Left lung (tissue), 10 donors: ENCODE measurements around the gene LLGL1. TPM values are rescaled to one million over a fixed set of nuclear protein-coding genes. Genes with fewer than 3 reads are reported as not detected.

Experiments used
- ATAC-seq: fragments of 200-7000 bp; cut with Tn5 transposase; one replicate; pipeline ENCODE4 v1.9.1; 2020; ENCODE audit warnings: moderate library complexity
- DNase-seq, 4 donors: peaks; one replicate each; pipeline ENCODE4 v3.0.0-alpha.2; 2013 to 2020
- H3K27ac ChIP-seq, 2 donors: fragments of 200-600 bp; sonication (generic) in 1 of 2; one replicate each; pipeline versions ENCODE4 v1.5.0 to v1.8.0; 2020 to 2021
- H3K27me3 ChIP-seq, 2 donors: fragments of 200-600 bp; sonication (generic) in 1 of 2; one replicate each; pipeline versions ENCODE4 v1.5.0 to v1.8.0; 2020 to 2021
- H3K36me3 ChIP-seq, 2 donors: fragments of 200-600 bp; sonication (generic) in 1 of 2; one replicate each; pipeline versions ENCODE4 v1.5.0 to v1.8.0; 2020 to 2021
- H3K4me1 ChIP-seq, 2 donors: fragments of 200-600 bp; one replicate each; pipeline ENCODE4 v1.8.0; 2021
- H3K4me3 ChIP-seq, 2 donors: fragments of 200-600 bp; sonication (generic) in 1 of 2; one replicate each; pipeline versions ENCODE4 v1.5.0 to v1.8.0; 2020 to 2021; ENCODE audit warnings: mild to moderate bottlenecking in 1 of 2
- H3K9me3 ChIP-seq, 2 donors: fragments of 200-600 bp; sonication (generic) in 1 of 2; one replicate each; pipeline versions ENCODE4 v1.5.0 to v1.8.0; 2020 to 2021
- intact Hi-C, 2 donors: fragments of 100-400 bp; cut with DNase I; formaldehyde crosslinking; loops; one replicate each; pipeline versions ENCODE4 v1.11.2 to v1.14.2; 2022
- polyA plus RNA-seq, 6 donors: library from polyadenylated mRNA; unstranded; fragments of 120-200 nt; gene quantifications; one replicate each; pipeline ENCODE4 v1.2.1, GENCODE V29; 2013; ENCODE audit not compliant: insufficient read length in 6 of 6
- total RNA-seq, 2 donors: library from RNA; stranded (reverse); fragmentation: NEBNext Ultra II Directional; extraction: Animal tissue kit (Norgen Biotek cat#: 25700); gene quantifications; one replicate each; pipeline ENCODE4 v1.2.1, GENCODE V29; 2021
- TF ChIP-seq, protein P1 (sequence below), 2 donors: fragments of 200-600 bp; sonication (generic) in 1 of 2; IDR thresholded peaks; one replicate each; pipeline versions ENCODE4 v1.5.0 to v1.8.0; 2021; ENCODE audit warnings: antibody characterized with exemption in 2 of 2
- donor health status: DM: no; HTN: yes; CAD: no.
- donor health status: DM: no; HTN: no; CAD: no.

The LLGL1 gene
- total and polyA plus RNA-seq, 8 donors = 14.4 to 40.9 (median 32.8) TPM

DNA sequence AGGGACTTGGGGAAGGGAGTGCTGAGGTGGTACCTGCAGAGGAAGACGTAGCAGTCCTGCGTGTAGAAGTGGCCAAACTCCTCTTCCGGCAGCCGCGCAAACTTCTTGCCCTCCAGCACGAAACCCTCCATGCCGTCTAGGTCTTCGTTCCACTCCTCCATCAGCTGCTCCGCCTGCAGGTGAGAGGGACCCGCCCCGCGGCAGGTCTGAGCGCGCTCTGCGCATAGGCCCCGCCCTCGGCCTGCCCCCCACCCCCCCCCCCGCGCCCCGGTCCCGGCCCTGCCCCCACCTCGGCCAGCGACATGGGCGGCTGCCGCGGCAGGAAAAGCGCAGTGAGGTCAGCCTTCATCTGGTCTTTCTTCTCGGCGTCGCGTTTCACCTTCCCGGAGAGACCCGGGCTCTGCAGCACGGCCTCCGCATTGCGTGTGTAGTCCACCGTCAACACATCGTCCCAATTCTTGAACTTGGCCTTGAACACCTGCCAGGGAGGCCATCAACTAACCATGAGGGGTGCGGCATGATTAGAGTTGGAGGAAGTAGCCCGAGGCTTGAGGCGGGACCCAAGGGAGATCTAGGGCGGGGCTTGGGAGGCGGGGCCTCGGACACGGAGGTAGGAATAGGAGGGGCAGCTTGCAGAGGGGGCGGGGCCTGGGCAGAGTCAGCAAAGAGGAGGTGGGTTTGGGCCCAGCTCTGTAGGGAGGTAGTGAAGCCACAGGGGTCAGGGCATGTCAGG lies 21.6 kb downstream of the LLGL1 start:
- TF ChIP-seq, protein P1, sequence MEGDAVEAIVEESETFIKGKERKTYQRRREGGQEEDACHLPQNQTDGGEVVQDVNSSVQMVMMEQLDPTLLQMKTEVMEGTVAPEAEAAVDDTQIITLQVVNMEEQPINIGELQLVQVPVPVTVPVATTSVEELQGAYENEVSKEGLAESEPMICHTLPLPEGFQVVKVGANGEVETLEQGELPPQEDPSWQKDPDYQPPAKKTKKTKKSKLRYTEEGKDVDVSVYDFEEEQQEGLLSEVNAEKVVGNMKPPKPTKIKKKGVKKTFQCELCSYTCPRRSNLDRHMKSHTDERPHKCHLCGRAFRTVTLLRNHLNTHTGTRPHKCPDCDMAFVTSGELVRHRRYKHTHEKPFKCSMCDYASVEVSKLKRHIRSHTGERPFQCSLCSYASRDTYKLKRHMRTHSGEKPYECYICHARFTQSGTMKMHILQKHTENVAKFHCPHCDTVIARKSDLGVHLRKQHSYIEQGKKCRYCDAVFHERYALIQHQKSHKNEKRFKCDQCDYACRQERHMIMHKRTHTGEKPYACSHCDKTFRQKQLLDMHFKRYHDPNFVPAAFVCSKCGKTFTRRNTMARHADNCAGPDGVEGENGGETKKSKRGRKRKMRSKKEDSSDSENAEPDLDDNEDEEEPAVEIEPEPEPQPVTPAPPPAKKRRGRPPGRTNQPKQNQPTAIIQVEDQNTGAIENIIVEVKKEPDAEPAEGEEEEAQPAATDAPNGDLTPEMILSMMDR (IDR thresholded peaks at IDR 0.05) = no peak
- no peaks in the 10 kb centered on the region for H3K27me3 ChIP-seq
- no peaks in the 10 kb centered on the region for H3K9me3 ChIP-seq
- intact Hi-C loops = no loop called here
- peak overlapping the region in 1 of 2 donors; percentile 13 for H3K4me3 ChIP-seq
- ATAC-seq = peak; percentile 88
- peak in 3 of 4 donors; percentile 23 to 71 (median 68) for DNase-seq
- H3K27ac ChIP-seq = no peak overlapping the region
- H3K4me1 ChIP-seq = peaks cover 0 to 17% of the 10 kb centered on the region in 2 donors
- peaks cover 0 to 96% of the 10 kb centered on the region in 2 donors for H3K36me3 ChIP-seq

DNA sequence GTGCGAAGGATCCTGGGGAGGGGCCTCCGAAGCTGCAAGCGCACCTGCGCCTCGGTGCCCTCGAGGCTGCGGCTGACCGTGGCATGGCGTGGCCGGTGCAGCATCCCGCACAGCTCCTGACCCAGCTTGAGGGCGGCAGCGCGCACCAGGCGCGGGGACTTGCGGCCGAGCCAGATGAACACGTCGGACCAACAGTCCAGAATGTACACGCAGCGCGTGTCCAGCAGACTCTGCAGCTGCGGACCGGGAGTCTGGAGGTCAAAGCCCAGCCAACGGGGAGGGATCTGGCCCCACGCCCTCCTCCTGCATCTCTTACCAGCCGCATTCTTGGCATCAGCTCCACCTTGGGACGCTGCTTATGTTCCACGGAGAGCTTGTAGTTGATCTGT lies 22.2 kb downstream of the LLGL1 start:
- H3K4me1 ChIP-seq = peaks cover 0 to 17% of the 10 kb centered on the region in 2 donors
- TF ChIP-seq, protein P1 (IDR thresholded peaks at IDR 0.05) = no peak
- peak; percentile 1 for ATAC-seq
- H3K9me3 ChIP-seq = no peaks in the 10 kb centered on the region
- H3K36me3 ChIP-seq = peaks cover 0 to 97% of the 10 kb centered on the region in 2 donors
- no peak overlapping the region for H3K4me3 ChIP-seq
- H3K27ac ChIP-seq = peak overlapping the region in 1 of 2 donors; percentile 33
- DNase-seq = no peak
- intact Hi-C loops = no loop called here
- H3K27me3 ChIP-seq = no peaks in the 10 kb centered on the region

DNA sequence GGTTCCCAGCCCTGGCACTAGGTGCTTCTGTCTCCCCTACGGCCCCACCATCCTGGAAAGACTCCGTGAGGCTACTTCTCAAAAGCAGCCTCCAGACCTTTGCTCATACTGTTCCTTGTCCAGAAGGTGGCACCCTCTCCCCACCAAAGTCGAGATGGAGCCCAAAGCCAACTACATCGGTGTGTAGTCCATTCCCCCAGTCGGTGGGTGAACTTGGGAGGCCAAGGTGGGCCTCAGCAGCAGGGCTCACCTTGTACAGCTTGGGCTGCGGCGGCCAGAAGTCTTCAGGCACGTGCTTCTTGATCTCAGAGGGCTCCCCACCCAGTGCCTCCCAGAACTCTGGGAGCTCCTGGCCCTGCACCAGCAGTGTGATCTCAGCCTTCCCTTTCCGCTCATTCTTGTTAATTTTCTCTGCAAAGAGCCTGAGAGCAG lies 22.9 kb downstream of the LLGL1 start:
- intact Hi-C loops = no loop called here
- H3K27me3 ChIP-seq = no peaks in the 10 kb centered on the region
- peaks cover 0 to 17% of the 10 kb centered on the region in 2 donors for H3K4me1 ChIP-seq
- DNase-seq = peak in 2 of 4 donors; percentile 59 to 73
- H3K4me3 ChIP-seq = no peak overlapping the region
- peaks cover 0 to 100% of the 10 kb centered on the region in 2 donors for H3K36me3 ChIP-seq
- no peaks in the 10 kb centered on the region for H3K9me3 ChIP-seq
- peak overlapping the region in 1 of 2 donors; percentile 33 for H3K27ac ChIP-seq
- TF ChIP-seq, protein P1 (IDR thresholded peaks at IDR 0.05) = peak; percentile 35 to 67
- ATAC-seq = peak; percentile 71

DNA sequence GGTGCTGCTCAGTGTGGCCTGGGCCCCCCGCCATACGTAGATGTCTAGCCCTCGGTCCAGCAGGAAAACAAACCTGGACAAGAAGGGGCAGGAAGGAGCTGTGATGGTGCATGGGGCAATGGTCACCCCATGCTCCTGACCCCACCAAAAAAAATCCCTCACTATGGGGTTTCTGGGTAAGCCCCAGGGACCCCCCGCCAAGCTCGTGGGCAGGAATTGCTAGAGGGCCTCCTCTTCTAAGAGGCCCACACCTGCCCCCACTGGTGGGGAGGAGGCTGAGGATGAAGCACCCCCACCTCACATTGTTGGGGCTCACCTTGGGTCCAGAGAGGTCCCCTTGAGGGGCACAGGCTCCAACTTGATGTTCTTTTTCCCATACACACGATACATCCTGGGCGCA lies 23.4 kb downstream of the LLGL1 start:
- DNase-seq (no peak), ATAC-seq (no peak)
- TF ChIP-seq, protein P1 (IDR thresholded peaks at IDR 0.05) = no peak
- Histone ChIP-seq H3K27ac (peak overlapping the region in 1 of 2 donors; percentile 33), H3K36me3 (peaks cover 0 to 100% of the 10 kb centered on the region in 2 donors), H3K4me3 (no peak overlapping the region), H3K9me3 (no peaks in the 10 kb centered on the region), H3K4me1 (peaks cover 0 to 17% of the 10 kb centered on the region in 2 donors), H3K27me3 (no peaks in the 10 kb centered on the region)
- intact Hi-C loops = no loop called here

DNA sequence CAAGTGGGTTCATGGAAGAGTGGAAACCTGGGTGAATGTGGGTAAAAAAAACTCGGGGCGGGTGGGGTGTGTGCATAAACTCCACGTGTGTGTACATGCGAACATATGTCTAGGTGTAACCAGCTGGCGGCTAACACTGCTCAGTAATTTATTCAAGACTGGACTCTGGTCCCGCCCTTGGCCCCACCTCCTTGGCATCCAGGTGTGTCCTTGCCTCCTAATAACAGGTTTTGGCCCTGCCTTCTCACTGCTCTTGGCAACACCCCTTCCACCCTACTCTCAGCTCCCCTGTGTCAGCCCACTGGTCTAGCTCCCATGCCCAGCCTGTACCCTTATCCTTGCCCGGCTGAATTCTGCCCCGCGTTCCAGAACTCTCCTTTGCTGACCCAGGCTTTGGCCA lies 24.8 kb downstream of the LLGL1 start:
- Histone ChIP-seq H3K27ac (no peak overlapping the region), H3K27me3 (no peaks in the 10 kb centered on the region), H3K4me3 (no peak overlapping the region), H3K4me1 (peaks cover 0 to 17% of the 10 kb centered on the region in 2 donors), H3K36me3 (peaks cover 0 to 100% of the 10 kb centered on the region in 2 donors), H3K9me3 (no peaks in the 10 kb centered on the region)
- TF ChIP-seq, protein P1 (IDR thresholded peaks at IDR 0.05) = no peak
- ATAC-seq (no peak), DNase-seq (no peak)
- intact Hi-C loops = no loop called here
